LNCAP (cell line): Measurements from ENCODE around the gene THEM5.

ENCODE experiments used
- TF ChIP-seq, protein P1 (sequence below): fragments of 450-650 bp; IDR thresholded peaks from 2 replicates; pipeline ENCODE4 v1.5.1; 2017; ENCODE audit warnings: mild to moderate bottlenecking

THEM5 gene

DNA sequence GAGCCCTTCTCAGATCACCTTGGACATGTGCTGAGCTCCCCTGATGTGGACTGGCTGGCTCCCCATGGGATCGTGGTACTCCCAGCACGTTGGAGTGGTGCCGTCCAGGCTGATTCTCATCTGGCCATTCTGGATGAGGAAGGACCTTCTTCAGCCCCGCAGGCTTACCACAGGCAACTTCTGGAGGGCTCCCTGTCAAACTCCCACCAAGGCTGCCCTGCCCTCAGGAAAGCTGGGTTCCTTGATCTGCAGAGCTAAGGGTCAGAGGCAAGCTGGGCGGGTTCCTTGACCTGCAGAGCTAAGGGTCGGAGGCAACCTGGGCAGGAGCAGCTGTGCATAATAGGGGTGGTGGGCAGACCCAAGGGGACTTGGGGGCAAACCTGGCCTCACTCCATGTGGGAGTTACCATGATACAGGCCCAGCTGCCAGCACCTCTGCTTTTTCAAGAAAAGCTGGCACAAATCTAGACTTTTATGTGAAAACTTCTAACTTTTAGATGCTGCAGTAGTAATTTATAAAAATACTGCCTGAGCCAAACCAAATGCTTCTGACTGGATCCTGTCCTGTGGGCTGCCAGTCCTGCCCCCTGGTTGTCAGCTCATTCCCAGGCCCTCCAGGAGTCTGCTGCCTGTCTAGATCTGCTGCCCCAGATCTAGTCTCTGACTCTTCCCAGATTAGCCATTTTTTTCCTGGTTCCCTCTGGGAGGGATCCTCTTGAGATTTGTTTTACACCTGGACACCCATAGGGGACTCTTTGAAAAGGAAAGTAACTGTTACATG, 5.6 kb upstream of the THEM5 start:
- TF ChIP-seq, protein P1, sequence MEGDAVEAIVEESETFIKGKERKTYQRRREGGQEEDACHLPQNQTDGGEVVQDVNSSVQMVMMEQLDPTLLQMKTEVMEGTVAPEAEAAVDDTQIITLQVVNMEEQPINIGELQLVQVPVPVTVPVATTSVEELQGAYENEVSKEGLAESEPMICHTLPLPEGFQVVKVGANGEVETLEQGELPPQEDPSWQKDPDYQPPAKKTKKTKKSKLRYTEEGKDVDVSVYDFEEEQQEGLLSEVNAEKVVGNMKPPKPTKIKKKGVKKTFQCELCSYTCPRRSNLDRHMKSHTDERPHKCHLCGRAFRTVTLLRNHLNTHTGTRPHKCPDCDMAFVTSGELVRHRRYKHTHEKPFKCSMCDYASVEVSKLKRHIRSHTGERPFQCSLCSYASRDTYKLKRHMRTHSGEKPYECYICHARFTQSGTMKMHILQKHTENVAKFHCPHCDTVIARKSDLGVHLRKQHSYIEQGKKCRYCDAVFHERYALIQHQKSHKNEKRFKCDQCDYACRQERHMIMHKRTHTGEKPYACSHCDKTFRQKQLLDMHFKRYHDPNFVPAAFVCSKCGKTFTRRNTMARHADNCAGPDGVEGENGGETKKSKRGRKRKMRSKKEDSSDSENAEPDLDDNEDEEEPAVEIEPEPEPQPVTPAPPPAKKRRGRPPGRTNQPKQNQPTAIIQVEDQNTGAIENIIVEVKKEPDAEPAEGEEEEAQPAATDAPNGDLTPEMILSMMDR: no peak

DNA sequence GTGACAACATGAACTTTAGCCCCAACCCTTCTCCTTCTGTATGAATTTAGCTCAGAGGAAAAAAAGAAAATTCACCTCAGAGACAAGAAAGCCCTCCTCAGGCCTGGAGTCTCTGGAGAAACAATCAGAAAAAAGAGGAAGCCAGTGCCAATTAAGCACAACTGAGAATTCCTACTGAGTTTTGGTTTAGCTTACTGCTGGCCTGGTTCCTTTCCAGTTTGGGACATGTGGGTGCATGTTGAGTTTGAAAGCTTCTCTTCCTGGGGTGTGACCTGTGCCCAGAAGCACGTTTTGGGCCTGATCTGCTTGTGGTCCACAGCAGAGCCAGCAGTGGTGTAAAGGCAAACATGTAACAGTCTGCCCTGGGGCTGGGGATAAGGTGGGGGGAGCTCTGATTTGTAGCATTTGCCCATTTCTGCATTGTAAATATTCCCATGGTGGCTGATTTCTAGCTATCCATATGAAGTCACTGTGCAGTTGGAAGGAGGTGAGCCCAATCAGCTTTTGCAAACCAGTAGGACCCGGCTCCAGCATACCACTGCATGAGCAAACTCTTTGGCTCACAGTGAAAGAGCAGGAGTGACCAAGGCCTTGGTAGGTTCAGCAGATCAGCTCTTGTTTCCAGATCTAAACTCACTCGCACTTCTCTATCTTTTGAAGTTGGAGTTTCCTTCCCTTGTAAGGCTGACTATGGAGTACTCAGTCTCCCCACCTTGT, 4.7 kb upstream of the THEM5 start:
- TF ChIP-seq, protein P1: no peak

DNA sequence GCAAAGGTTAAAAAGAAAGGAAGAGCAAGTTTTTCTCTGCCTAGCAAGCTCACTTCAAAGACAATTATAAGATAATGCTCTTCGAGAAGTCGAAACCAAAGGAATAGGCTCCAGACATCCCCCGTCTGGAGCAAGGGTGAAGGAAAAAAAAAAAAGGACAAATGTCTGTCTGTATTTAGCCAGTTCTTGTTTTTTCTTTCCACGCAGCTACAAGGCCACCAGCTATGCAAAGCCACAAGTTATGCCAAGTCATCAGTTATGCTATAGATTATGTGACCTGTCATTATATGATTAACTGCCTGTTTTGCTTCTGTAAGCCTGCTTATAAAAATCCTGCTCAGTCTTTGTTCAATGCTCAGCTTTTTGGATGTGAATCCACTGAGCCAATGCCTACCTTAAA, 2.4 kb upstream of the THEM5 start:
- TF ChIP-seq, protein P1: no peak

DNA sequence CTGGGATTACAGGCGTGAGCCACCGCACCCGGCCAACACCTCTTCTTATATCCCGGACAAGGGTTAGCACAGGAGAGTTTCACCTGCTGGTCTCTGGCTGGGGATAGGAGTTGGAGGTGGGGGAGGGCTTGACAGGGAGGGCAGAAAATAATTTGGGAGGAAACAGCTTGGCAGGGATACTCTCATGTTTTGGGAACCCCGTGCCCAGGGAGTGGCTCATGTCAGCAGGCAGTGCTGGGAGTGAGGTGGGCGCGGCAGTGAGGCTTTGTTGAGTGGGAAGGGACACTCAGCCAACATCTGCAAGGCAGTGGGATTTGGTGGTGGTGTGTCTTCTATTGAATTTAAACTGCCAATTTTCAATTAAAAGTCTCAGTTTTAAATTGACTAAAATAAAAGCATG, 1.1 kb upstream of the THEM5 start:
- TF ChIP-seq, protein P1: no peak

DNA sequence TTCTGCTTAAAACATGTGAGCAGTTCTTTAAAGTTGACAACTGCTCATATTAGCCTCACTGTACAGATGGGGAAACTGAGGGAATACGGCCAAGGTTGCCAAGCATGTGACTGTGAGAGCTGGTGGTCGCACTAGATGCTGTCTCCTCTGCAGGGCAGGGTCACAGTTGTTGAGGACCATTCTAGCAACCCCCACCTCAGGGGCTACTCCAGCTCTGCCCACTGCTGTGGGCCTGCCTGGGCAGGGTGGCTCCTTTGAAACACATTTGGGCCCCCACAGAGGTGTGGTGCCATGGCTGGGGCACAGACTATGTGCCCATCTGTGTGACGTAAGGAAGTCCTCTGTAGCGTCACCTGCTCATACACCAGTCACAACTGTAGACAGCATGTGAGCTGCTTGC, 779 bp downstream of the THEM5 start:
- TF ChIP-seq, protein P1: no peak

DNA sequence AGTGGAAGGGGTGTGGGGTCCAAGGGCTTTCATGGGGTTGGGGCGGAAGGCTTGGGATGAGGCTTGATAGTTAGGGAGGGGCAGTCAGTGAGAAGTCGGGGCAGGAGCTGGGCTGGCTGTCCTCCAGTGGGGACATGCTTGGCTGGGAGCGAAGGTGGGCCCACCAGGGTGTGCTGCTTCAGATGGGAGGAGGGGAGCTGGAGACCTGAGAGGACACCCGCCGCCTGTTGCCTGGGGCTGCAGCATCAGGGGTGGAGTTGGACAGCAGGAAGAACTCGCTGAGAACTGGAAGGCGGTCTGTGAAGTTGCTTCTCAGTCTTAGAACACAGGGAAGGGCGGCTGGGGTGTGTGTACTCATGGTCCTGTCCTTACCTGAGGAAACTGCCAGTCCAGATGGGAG, 1.6 kb downstream of the THEM5 start:
- TF ChIP-seq, protein P1: no peak

DNA sequence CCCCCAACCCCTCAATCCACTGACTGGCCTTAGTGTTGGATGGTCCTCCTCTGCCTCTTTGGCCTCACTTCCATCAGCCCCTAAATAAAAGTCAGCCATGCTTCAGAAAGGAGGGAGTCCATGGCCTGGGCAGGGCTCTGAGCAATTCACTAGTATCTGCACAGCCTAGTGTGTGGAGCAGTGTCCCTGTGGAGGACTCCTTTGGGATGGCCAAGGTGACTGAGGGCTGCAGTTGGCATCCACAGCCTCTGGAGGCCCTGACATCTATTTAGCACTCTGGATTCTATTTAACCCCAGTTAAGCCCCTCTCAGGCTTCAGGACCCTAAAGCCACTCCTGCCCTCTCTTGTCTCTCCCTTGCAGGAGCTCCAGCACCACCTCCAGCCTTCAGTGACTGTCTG, 3.6 kb downstream of the THEM5 start:
- TF ChIP-seq, protein P1: no peak
